GM19043 (cell line): ENCODE measurements around the gene HOXB2.
"Not testable (repeated sequence)": the region's sequence is repeated elsewhere in the genome, so short reads cannot be mapped to it uniquely, and the experiment has no call there.

Experiments
- ATAC-seq: cut with Tn5 transposase; IDR thresholded peaks from one replicate; pipeline ENCODE4 v1.9.1; 2021; ENCODE audit warnings: low read depth; ENCODE audit not compliant: unreplicated experiment

Gene HOXB2

GRCh38 chr17:48544349-48545021 is 424 bp downstream of the HOXB2 start:
- no peak for ATAC-seq

GRCh38 chr17:48543854-48544348 is 1.0 kb downstream of the HOXB2 start:
- ATAC-seq, result no peak

- ATAC-seq, result no peak
Observed at GRCh38 chr17:48543107-48543853, 1.6 kb downstream of the HOXB2 start.

GRCh38 chr17:48542698-48543106 is 2.2 kb downstream of the HOXB2 start:
- ATAC-seq, result no peak

GRCh38 chr17:48542114-48542656 is 2.7 kb downstream of the HOXB2 start:
- no peak for ATAC-seq

- no peak for ATAC-seq
Observed at GRCh38 chr17:48541577-48542113, 3.3 kb downstream of the HOXB2 start.

- ATAC-seq, result no peak
Observed at GRCh38 chr17:48541036-48541576, 3.8 kb downstream of the HOXB2 start.

GRCh38 chr17:48540213-48540612 is 4.7 kb downstream of the HOXB2 start:
- no peak for ATAC-seq

- ATAC-seq, result no peak
Observed at GRCh38 chr17:48539177-48539576, 5.7 kb downstream of the HOXB2 start.

- ATAC-seq, result no peak
Observed at GRCh38 chr17:48537316-48537715, 7.6 kb downstream of the HOXB2 start.

- not testable (repeated sequence) for ATAC-seq
Observed at GRCh38 chr17:48535793-48536559, 8.9 kb downstream of the HOXB2 start.

- ATAC-seq, result no peak
Observed at GRCh38 chr17:48532261-48532660, 12.6 kb downstream of the HOXB2 start.

GRCh38 chr17:48530887-48531272 is 14.0 kb downstream of the HOXB2 start, which contains the start of gene HOXB1:
HOXB1 (minus strand) TSS chr17:48531011; CDS start chr17:48530904, 107 bp downstream.
- no peak for ATAC-seq

GRCh38 chr17:48530208-48530886 is 14.6 kb downstream of the HOXB2 start:
- ATAC-seq, result no peak

- ATAC-seq, result no peak
Observed at GRCh38 chr17:48529683-48530009, 15.3 kb downstream of the HOXB2 start.

GRCh38 chr17:48528936-48529682 is 15.8 kb downstream of the HOXB2 start:
- ATAC-seq, result no peak

GRCh38 chr17:48528153-48528935 is 16.6 kb downstream of the HOXB2 start:
- no peak for ATAC-seq

GRCh38 chr17:48527547-48527932 is 17.4 kb downstream of the HOXB2 start:
- no peak for ATAC-seq
